Astrocyte (in vitro differentiated cells and primary cell): ENCODE measurements around the gene XYLT1. TPM values are rescaled to one million over a fixed set of nuclear protein-coding genes. Genes with fewer than 3 reads are reported as not detected.

ENCODE experiments used
- DNase-seq: peaks from one replicate; pipeline ENCODE4 v3.0.0-alpha.2; 2010; ENCODE audit warnings: low read depth
- FAIRE-seq: peaks from 2 replicates; lab custom pipeline; 2011; peaks lifted over from hg19 to GRCh38; lab: Jason Lieb, UNC
- H2AFZ ChIP-seq: 2 replicates; pipeline ENCODE4 v1.6.0; 2012; ENCODE audit warnings: low read depth, low read length, inconsistent platforms
- H3K27ac ChIP-seq: 2 replicates; pipeline ENCODE4 v1.5.1; 2011; ENCODE audit warnings: low read depth, low read length, inconsistent platforms
- H3K27me3 ChIP-seq: 2 replicates; pipeline ENCODE4 v1.6.0; 2011; ENCODE audit warnings: low read length, inconsistent platforms; ENCODE audit not compliant: insufficient read depth
- H3K36me3 ChIP-seq: 2 replicates; pipeline ENCODE4 v1.5.1; 2011; ENCODE audit warnings: low read length, inconsistent platforms; ENCODE audit not compliant: insufficient read depth
- H3K4me1 ChIP-seq: 2 replicates; pipeline ENCODE4 v1.5.1; 2011; ENCODE audit warnings: low read length, inconsistent platforms; ENCODE audit not compliant: insufficient read depth
- H3K4me2 ChIP-seq: 2 replicates; pipeline ENCODE4 v1.6.0; 2012; ENCODE audit warnings: low read length, inconsistent platforms
- H3K4me3 ChIP-seq: 2 replicates; pipeline ENCODE4 v1.5.1; 2011; ENCODE audit warnings: low read depth, mild to moderate bottlenecking, low read length, inconsistent platforms; ENCODE audit not compliant: insufficient read depth
- H3K79me2 ChIP-seq: 2 replicates; pipeline ENCODE4 v1.6.0; 2012; ENCODE audit warnings: mild to moderate bottlenecking, low read length, inconsistent platforms; ENCODE audit not compliant: insufficient read depth
- H3K9ac ChIP-seq: 2 replicates; pipeline ENCODE4 v1.6.0; 2012; ENCODE audit warnings: mild to moderate bottlenecking, low read length, inconsistent platforms
- H3K9me3 ChIP-seq: 2 replicates; pipeline ENCODE4 v1.5.1; 2012; ENCODE audit warnings: low read depth, mild to moderate bottlenecking, low read length, inconsistent platforms; ENCODE audit not compliant: insufficient read depth
- H4K20me1 ChIP-seq: 2 replicates; pipeline ENCODE4 v1.6.0; 2012; ENCODE audit warnings: low read length, inconsistent platforms; ENCODE audit not compliant: insufficient read depth
- H3K27ac Mint-ChIP-seq: one replicate; pipeline ENCODE4 v1.8.0; 2021; ENCODE audit warnings: mild to moderate bottlenecking, mixed read lengths; ENCODE audit not compliant: unreplicated experiment
- H3K27me3 Mint-ChIP-seq: one replicate; pipeline ENCODE4 v1.8.0; 2021; ENCODE audit warnings: low read depth, mixed read lengths; ENCODE audit not compliant: unreplicated experiment
- H3K36me3 Mint-ChIP-seq: one replicate; pipeline ENCODE4 v1.8.0; 2021; ENCODE audit warnings: low read depth, mixed read lengths; ENCODE audit not compliant: unreplicated experiment
- H3K4me1 Mint-ChIP-seq: one replicate; pipeline ENCODE4 v1.8.0; 2021; ENCODE audit warnings: low read depth, mixed read lengths; ENCODE audit not compliant: unreplicated experiment
- H3K4me3 Mint-ChIP-seq: one replicate; pipeline ENCODE4 v1.8.0; 2021; ENCODE audit warnings: mild to moderate bottlenecking, moderate library complexity, mixed read lengths; ENCODE audit not compliant: unreplicated experiment
- H3K9me3 Mint-ChIP-seq: one replicate; pipeline ENCODE4 v1.8.0; 2021; ENCODE audit warnings: mild to moderate bottlenecking, mixed read lengths; ENCODE audit not compliant: unreplicated experiment
- EZH2 ChIP-seq: IDR thresholded peaks from 2 replicates; pipeline ENCODE4 v1.6.1; 2012; ENCODE audit warnings: mild to moderate bottlenecking, low read length, inconsistent platforms; ENCODE audit not compliant: insufficient read depth
- total RNA-seq: library from RNA; stranded (reverse); gene quantifications from 2 replicates; pipeline ENCODE4 v1.2.1, GENCODE V29; 2021
- TF ChIP-seq, protein P1 (sequence below): IDR thresholded peaks from 2 replicates; pipeline ENCODE4 v1.5.1; 2011; ENCODE audit warnings: low read depth, mild to moderate bottlenecking, inconsistent platforms, low read length, moderate library complexity; ENCODE audit not compliant: insufficient read depth

The XYLT1 gene
- total RNA-seq, 1 donor from 2014 or later: 22.9 TPM

DNA sequence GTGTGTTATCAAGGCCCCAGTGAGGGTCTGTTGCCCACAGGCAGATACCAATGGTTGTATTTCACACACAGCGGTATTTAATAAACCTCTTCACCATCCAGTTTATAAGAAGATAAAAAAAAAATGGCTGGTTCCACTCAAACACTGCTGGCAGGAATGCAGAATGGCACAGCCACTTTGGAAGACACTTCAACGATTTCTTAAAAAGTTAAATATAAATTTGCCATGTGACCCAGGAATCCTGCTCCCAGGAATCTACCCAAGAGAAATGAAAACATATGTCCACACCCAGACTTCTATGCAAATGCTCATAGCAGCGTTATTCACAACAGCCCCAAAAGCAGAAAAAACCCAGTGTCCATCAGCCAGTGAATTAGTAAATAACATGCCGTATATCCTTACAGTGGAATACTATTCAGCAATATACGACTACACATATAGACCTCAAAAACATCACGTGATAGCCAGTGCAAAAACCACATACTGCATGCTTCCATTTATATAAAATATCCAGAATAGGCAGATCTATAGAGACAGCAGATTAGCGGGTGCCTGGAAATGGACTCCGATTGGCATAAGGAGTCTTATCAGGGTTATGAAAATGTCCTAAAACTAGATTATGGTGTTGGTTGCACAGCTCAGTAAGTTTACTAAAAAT, 38.7 kb downstream of the XYLT1 start:
- Histone ChIP-seq H3K27me3 (no peaks in the 10 kb centered on the region), H2AFZ (no peak overlapping the region), H4K20me1 (peaks cover 93% of the 10 kb centered on the region), H3K4me2 (no peak overlapping the region), H3K36me3 (peaks cover 5% of the 10 kb centered on the region), H3K27ac (no peak overlapping the region), H3K4me3 (no peak overlapping the region), H3K9ac (no peak overlapping the region), H3K4me1 (no peaks in the 10 kb centered on the region), H3K9me3 (no peaks in the 10 kb centered on the region), H3K79me2 (peaks cover 88% of the 10 kb centered on the region)
- Mint-ChIP-seq H3K27me3 (no peaks in the 10 kb centered on the region), H3K36me3 (peaks cover 8% of the 10 kb centered on the region), H3K27ac (no peak overlapping the region), H3K4me3 (no peak overlapping the region), H3K4me1 (no peaks in the 10 kb centered on the region), H3K9me3 (no peaks in the 10 kb centered on the region)
- no peak for DNase-seq
- FAIRE-seq: no peak
- no peak for TF ChIP-seq EZH2
- TF ChIP-seq, protein P1, sequence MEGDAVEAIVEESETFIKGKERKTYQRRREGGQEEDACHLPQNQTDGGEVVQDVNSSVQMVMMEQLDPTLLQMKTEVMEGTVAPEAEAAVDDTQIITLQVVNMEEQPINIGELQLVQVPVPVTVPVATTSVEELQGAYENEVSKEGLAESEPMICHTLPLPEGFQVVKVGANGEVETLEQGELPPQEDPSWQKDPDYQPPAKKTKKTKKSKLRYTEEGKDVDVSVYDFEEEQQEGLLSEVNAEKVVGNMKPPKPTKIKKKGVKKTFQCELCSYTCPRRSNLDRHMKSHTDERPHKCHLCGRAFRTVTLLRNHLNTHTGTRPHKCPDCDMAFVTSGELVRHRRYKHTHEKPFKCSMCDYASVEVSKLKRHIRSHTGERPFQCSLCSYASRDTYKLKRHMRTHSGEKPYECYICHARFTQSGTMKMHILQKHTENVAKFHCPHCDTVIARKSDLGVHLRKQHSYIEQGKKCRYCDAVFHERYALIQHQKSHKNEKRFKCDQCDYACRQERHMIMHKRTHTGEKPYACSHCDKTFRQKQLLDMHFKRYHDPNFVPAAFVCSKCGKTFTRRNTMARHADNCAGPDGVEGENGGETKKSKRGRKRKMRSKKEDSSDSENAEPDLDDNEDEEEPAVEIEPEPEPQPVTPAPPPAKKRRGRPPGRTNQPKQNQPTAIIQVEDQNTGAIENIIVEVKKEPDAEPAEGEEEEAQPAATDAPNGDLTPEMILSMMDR: no peak

DNA sequence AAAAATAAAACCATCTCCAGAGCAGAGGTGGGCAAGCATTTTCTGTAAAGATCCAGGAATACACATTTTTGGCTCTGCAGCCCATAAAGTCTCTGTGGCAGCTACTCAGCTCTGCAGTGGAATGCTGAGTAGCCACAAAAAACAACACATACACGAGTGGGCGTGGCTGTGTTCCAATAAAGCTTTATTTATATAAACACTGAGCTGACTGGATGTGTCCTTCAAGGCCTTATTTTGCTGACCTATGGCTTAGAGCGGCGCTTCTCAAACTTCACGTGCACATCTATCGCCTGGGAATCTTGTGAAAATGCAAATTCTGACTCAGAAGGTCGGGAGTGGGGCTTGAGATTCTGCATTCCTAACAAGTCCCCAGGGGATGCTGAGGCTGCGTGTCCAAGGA, 39.7 kb downstream of the XYLT1 start:
- TF ChIP-seq, protein P1: no peak
- no peak for TF ChIP-seq EZH2
- no peaks in the 10 kb centered on the region for H3K9me3 ChIP-seq
- no peaks in the 10 kb centered on the region for H3K4me1 Mint-ChIP-seq
- peaks cover 89% of the 10 kb centered on the region for H4K20me1 ChIP-seq
- no peak overlapping the region for H3K4me3 ChIP-seq
- H2AFZ ChIP-seq: no peak overlapping the region
- peaks cover 88% of the 10 kb centered on the region for H3K79me2 ChIP-seq
- peaks cover 5% of the 10 kb centered on the region for H3K36me3 ChIP-seq
- FAIRE-seq: no peak
- H3K27me3 ChIP-seq: no peaks in the 10 kb centered on the region
- peak; percentile 49 for DNase-seq
- no peaks in the 10 kb centered on the region for H3K9me3 Mint-ChIP-seq
- H3K27ac Mint-ChIP-seq: no peak overlapping the region
- no peak overlapping the region for H3K4me3 Mint-ChIP-seq
- H3K27ac ChIP-seq: no peak overlapping the region
- no peak overlapping the region for H3K9ac ChIP-seq
- no peaks in the 10 kb centered on the region for H3K4me1 ChIP-seq
- no peaks in the 10 kb centered on the region for H3K27me3 Mint-ChIP-seq
- peaks cover 11% of the 10 kb centered on the region for H3K36me3 Mint-ChIP-seq
- H3K4me2 ChIP-seq: no peak overlapping the region

DNA sequence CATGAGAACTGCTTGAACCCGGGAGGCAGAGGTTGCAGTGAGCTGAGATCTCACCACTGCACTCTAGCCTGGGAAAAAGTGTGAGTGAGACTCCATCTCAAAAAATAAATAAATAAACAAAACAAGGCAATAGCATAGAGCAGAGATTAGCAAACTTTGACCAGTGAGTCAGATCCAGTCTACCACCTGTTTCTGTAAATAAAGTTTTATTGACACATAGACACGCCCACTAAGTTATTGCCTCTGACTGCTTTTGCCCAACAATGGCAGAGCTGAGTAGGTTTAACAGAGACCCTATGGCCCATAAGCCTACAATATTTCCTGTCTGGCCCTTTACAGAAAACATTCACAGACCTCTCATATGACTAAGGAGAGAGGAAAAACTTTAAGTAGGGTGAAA, 44.3 kb downstream of the XYLT1 start:
- H3K36me3 Mint-ChIP-seq: peaks cover 7% of the 10 kb centered on the region
- Histone ChIP-seq H3K4me1 (no peaks in the 10 kb centered on the region), H3K79me2 (peaks cover 81% of the 10 kb centered on the region), H3K4me3 (no peak overlapping the region), H2AFZ (no peak overlapping the region), H3K27me3 (no peaks in the 10 kb centered on the region), H3K27ac (no peak overlapping the region), H3K9ac (no peak overlapping the region), H4K20me1 (peaks cover 87% of the 10 kb centered on the region), H3K9me3 (no peaks in the 10 kb centered on the region), H3K36me3 (peaks cover 5% of the 10 kb centered on the region), H3K4me2 (no peak overlapping the region)
- TF ChIP-seq EZH2: no peak
- TF ChIP-seq, protein P1: no peak
- no peaks in the 10 kb centered on the region for H3K4me1 Mint-ChIP-seq
- H3K27me3 Mint-ChIP-seq: no peaks in the 10 kb centered on the region
- peaks cover under 1% of the 10 kb centered on the region for H3K9me3 Mint-ChIP-seq
- no peak for FAIRE-seq
- H3K27ac Mint-ChIP-seq: no peak overlapping the region
- H3K4me3 Mint-ChIP-seq: no peak overlapping the region
- no peak for DNase-seq
